MM.1S (cell line): ENCODE results near the gene HNF4A.

ENCODE experiments used
- CTCF ChIP-seq: fragments of 300-600 bp; sonication (generic); IDR thresholded peaks from 2 replicates; pipeline ENCODE4 v1.5.1; 2016; ENCODE audit warnings: antibody characterized with exemption, low read length, mixed read lengths
- EZH2phosphoT487 ChIP-seq: fragments of 300-600 bp; sonication (generic); IDR thresholded peaks from 2 replicates; pipeline ENCODE4 v1.6.1; 2018; ENCODE audit warnings: antibody characterized with exemption, low read length

GRCh38 chr20:44395461-44396340, 40.2 kb downstream of the HNF4A start:
- no peak for TF ChIP-seq CTCF
- no peak for TF ChIP-seq EZH2phosphoT487
